Psoas muscle (tissue), 8 donors: ENCODE results near the gene ENPP3. TPM values are rescaled to one million over a fixed set of nuclear protein-coding genes. Genes with fewer than 3 reads are reported as not detected.

ENCODE experiments used
- ATAC-seq, 4 donors: fragments of 200-7000 bp; cut with Tn5 transposase; one replicate each; pipeline ENCODE4 v1.9.1; 2020; ENCODE audit warnings: moderate library complexity in 3 of 4, mild to moderate bottlenecking in 2 of 4
- DNase-seq, 2 donors: peaks; one replicate each; pipeline ENCODE4 v3.0.0-alpha.2; 2020
- H3K27ac ChIP-seq: fragments of 200-600 bp; one replicate; pipeline ENCODE4 v1.8.0; 2022
- H3K27me3 ChIP-seq, 3 donors: fragments of 200-600 bp in 1 of 3; one replicate each; pipeline versions ENCODE4 v1.6.1 to v1.8.0; 2013 to 2022; ENCODE audit warnings: low read length in 2 of 3, mild to moderate bottlenecking in 2 of 3, moderate library complexity in 1 of 3; ENCODE audit not compliant: insufficient read depth in 3 of 3
- H3K36me3 ChIP-seq, 2 donors: fragments of 200-600 bp in 1 of 2; one replicate each; pipeline versions ENCODE4 v1.6.1 to v1.8.0; 2013 to 2022; ENCODE audit warnings: low read depth in 1 of 2, mild to moderate bottlenecking in 1 of 2, moderate library complexity in 1 of 2; ENCODE audit not compliant: insufficient read depth in 1 of 2
- H3K4me1 ChIP-seq: fragments of 200-600 bp; one replicate; pipeline ENCODE4 v1.8.0; 2022
- H3K4me3 ChIP-seq: fragments of 200-600 bp; one replicate; pipeline ENCODE4 v1.8.0; 2022; ENCODE audit warnings: mild to moderate bottlenecking
- H3K9me3 ChIP-seq: fragments of 200-600 bp; one replicate; pipeline ENCODE4 v1.8.0; 2022
- WGBS, 3 donors: extraction: QIAGEN DNeasy Blood & Tissue Kit; methylation state at CpG; one replicate each; pipeline versions ENCODE4 v1.1.6 to v1.1.7; 2013; 5-methylcytosine and 5-hydroxymethylcytosine counted together
- intact Hi-C, 2 donors: fragments of 100-400 bp; cut with DNase I; formaldehyde crosslinking; loops; one replicate each; pipeline versions ENCODE4 v1.11.0 to v1.14.2; 2022
- polyA plus RNA-seq, 3 donors: library from polyadenylated mRNA; stranded (reverse); fragments of 200-250 nt; gene quantifications; one replicate each; pipeline ENCODE4 v1.2.3, GENCODE V29; 2013
- total RNA-seq, 4 donors: library from RNA; stranded (reverse); fragmentation: NEBNext Ultra II Directional in 2 of 4; extraction: Animal tissue kit (Norgen Biotek cat#: 25700) in 2 of 4; gene quantifications; one replicate each; pipeline versions ENCODE4 v1.2.1 to v1.2.4, GENCODE V29; 2021 to 2023
- TF ChIP-seq, protein P1 (sequence below): fragments of 200-600 bp; IDR thresholded peaks from one replicate; pipeline ENCODE4 v1.8.0; 2022; ENCODE audit warnings: antibody characterized with exemption
- donor health status: healthy with polysubstance abuse.
- donor health status: DM: no; HTN: no; CAD: no; lungs with moderate emphysema.
- donor health status: Bipolar disorder and iron deficiency.
- donor health status: healthy.
- donor health status: DM: yes; HTN: yes; CAD: no.
- donor health status: DM: no; HTN: no; CAD: no.
- donor health status: DM: no; HTN: no; CAD: no.
- donor health status: DM: yes; HTN: yes; CAD: no.

The ENPP3 gene
- total and polyA plus RNA-seq, 7 donors = 0.04 to 0.34 (median 0.13) TPM; not detected in 1

DNA sequence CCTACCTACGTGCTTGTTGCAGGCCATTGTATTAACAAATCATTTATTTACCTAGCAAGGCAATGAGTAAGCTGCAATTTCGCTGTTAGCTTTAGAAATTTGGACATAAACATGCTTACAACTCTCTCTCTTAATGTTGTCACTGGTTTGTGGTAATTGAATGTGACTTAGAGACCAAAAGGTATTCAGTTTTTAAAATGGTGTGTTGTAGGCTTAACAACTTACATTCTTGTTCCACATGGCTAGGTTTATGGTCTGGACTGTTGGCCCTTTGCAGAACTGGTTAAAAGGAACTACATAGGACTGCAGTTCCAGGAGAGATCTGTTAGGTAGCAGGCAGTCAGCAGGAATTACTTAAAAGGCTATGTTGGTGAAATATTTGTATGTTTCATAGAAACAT is 84.1 kb downstream of the ENPP3 start:
- Histone ChIP-seq H3K4me3 (no peak overlapping the region), H3K36me3 (no peaks in the 10 kb centered on the region), H3K4me1 (no peaks in the 10 kb centered on the region), H3K9me3 (no peaks in the 10 kb centered on the region), H3K27ac (no peak overlapping the region), H3K27me3 (no peaks in the 10 kb centered on the region)
- intact Hi-C loops = no loop called here
- 78 to 84% (median 78%) methylated on average over 2 of the region's 2 CpGs for WGBS, 3 donors
- no peak for DNase-seq
- TF ChIP-seq, protein P1, sequence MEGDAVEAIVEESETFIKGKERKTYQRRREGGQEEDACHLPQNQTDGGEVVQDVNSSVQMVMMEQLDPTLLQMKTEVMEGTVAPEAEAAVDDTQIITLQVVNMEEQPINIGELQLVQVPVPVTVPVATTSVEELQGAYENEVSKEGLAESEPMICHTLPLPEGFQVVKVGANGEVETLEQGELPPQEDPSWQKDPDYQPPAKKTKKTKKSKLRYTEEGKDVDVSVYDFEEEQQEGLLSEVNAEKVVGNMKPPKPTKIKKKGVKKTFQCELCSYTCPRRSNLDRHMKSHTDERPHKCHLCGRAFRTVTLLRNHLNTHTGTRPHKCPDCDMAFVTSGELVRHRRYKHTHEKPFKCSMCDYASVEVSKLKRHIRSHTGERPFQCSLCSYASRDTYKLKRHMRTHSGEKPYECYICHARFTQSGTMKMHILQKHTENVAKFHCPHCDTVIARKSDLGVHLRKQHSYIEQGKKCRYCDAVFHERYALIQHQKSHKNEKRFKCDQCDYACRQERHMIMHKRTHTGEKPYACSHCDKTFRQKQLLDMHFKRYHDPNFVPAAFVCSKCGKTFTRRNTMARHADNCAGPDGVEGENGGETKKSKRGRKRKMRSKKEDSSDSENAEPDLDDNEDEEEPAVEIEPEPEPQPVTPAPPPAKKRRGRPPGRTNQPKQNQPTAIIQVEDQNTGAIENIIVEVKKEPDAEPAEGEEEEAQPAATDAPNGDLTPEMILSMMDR = no peak
- no peak for ATAC-seq

DNA sequence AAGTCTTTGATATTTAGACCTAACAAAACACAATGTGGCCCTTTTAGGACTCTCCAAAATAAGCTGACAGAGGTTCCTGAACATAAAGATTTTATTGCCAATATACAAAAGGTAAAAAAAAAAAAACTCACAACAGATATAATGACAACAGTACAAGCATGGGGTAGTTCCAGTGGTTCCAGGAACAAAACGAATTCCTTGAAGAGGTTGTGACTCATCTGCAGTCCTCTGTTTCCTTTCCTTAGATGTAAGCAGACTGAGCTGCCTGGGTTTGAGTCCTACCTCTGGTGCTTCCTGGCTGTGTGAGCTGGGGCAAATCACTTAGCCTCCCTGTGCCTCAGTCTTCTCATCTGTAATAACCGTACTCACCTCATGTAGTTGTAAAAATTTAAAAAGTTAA is 87.0 kb downstream of the ENPP3 start:
- intact Hi-C loops = no loop called here
- H3K4me1 ChIP-seq = no peaks in the 10 kb centered on the region
- H3K27ac ChIP-seq = no peak overlapping the region
- ATAC-seq = no peak
- H3K4me3 ChIP-seq = no peak overlapping the region
- H3K36me3 ChIP-seq = peaks cover 0 to 3% of the 10 kb centered on the region in 2 donors
- WGBS, 3 donors = 77 to 86% (median 85%) methylated on average over 2 of the region's 2 CpGs
- no peaks in the 10 kb centered on the region for H3K27me3 ChIP-seq
- H3K9me3 ChIP-seq = no peaks in the 10 kb centered on the region
- DNase-seq = no peak
- TF ChIP-seq, protein P1 = no peak

DNA sequence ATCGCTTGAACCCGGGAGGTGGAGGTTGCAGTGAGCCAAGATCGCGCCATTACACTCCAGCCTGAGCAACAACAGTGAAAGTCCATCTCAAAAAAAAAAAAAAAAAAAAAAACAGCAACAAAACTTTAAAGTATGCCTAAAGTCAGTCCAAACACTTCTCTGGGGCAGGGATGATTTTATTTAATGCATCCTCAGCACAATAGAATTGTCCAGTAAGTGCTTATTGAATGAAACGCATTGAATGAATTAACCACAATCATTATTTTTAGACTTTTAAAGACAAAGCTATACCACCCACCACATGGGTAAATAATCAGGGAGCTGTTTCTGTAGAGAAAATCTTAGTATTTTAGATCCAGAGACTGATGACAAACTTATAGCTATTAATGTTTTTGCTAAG is 90.4 kb downstream of the ENPP3 start:
- TF ChIP-seq, protein P1 = no peak
- intact Hi-C loops = no loop called here
- ATAC-seq (no peak), DNase-seq (no peak)
- Histone ChIP-seq H3K4me3 (no peak overlapping the region), H3K36me3 (peaks cover 0 to 3% of the 10 kb centered on the region in 2 donors), H3K4me1 (no peaks in the 10 kb centered on the region), H3K27ac (no peak overlapping the region), H3K27me3 (no peaks in the 10 kb centered on the region), H3K9me3 (no peaks in the 10 kb centered on the region)
- 90 to 98% (median 96%) methylated on average over 5 of the region's 5 CpGs for WGBS, 3 donors

DNA sequence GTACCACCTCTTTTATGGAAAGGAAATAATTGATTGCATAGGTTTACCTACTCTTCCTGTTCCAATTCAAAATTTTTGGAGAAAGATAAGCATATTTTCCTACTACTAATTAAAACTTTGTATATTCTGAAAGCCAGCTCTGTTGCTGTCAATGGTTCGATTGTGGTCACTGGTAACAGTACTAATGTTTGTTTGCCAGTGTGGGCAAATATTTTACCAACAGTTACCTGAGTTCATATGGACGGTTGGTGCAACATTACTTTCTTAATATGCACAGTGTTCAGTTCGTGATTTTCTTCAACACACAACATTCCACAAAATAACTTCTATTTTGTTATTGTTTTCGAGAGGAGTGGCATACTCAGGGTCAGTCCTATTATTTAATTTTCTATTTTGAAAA is 90.8 kb downstream of the ENPP3 start:
- WGBS, 3 donors = 85 to 93% (median 89%) methylated on average over 4 of the region's 4 CpGs
- TF ChIP-seq, protein P1 = no peak
- no peak overlapping the region for H3K27ac ChIP-seq
- H3K4me1 ChIP-seq = no peaks in the 10 kb centered on the region
- no peaks in the 10 kb centered on the region for H3K27me3 ChIP-seq
- no peak for ATAC-seq
- H3K9me3 ChIP-seq = no peaks in the 10 kb centered on the region
- H3K36me3 ChIP-seq = peaks cover 0 to 3% of the 10 kb centered on the region in 2 donors
- DNase-seq = no peak
- H3K4me3 ChIP-seq = no peak overlapping the region
- intact Hi-C loops = no loop called here

DNA sequence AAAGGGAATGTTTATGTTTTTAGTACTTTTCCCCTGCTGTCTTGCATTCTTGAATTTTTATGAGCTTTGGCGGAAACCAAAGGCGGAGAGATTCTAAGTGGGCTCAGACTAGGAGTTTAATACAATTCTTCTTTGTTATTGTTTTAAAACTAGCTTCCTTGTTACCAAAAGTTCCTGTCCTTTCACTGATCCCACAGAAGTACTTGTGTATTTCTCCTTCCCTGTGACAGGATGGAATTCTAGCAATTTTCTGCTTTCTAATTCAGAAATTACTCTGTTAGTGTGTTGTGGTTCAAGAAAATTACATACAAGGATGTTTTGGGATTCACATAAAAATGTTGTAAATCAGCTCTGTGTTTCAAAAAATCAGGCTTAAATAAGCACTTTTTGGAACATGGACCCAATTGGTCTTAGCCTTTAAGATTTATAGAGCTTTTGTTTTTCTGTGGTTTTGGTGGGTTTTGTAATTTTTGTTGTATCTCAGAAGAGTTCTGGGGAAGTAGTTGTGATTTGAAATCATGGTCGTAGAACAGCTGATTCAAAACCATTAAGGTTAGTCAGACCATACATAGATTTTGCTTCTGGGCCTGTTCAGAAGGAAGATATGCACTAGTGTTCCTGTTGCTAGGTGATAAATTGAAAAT is 91.3 kb downstream of the ENPP3 start:
- DNase-seq = no peak
- 65 to 79% (median 67%) methylated on average over 3 of the region's 3 CpGs for WGBS, 3 donors
- intact Hi-C loops = no loop called here
- H3K36me3 ChIP-seq = peaks cover 0 to 3% of the 10 kb centered on the region in 2 donors
- no peak overlapping the region for H3K27ac ChIP-seq
- no peaks in the 10 kb centered on the region for H3K4me1 ChIP-seq
- ATAC-seq = no peak
- no peaks in the 10 kb centered on the region for H3K9me3 ChIP-seq
- TF ChIP-seq, protein P1 = no peak
- no peak overlapping the region for H3K4me3 ChIP-seq
- no peaks in the 10 kb centered on the region for H3K27me3 ChIP-seq
